Chondrocyte (in vitro differentiated cells): ENCODE results near the gene GNAI3. TPM values are rescaled to one million over a fixed set of nuclear protein-coding genes. Genes with fewer than 3 reads are reported as not detected.

Experiments used
- DNase-seq: peaks from one replicate; pipeline ENCODE4 v3.0.0; 2021; ENCODE audit warnings: mixed read lengths, low spot score
- H3K27ac Mint-ChIP-seq: one replicate; pipeline ENCODE4 v1.8.0; 2021; ENCODE audit warnings: mild to moderate bottlenecking, moderate library complexity, mixed read lengths; ENCODE audit not compliant: unreplicated experiment
- H3K27me3 Mint-ChIP-seq: 2 replicates; pipeline ENCODE4 v1.8.0; 2021; ENCODE audit warnings: low read depth, mixed read lengths
- H3K36me3 Mint-ChIP-seq: 2 replicates; pipeline ENCODE4 v1.8.0; 2021; ENCODE audit warnings: low read depth, mixed read lengths
- H3K4me1 Mint-ChIP-seq: 2 replicates; pipeline ENCODE4 v1.8.0; 2021; ENCODE audit warnings: low read depth, mild to moderate bottlenecking, mixed read lengths
- H3K4me3 Mint-ChIP-seq: one replicate; pipeline ENCODE4 v1.8.0; 2021; ENCODE audit warnings: mild to moderate bottlenecking, moderate library complexity, mixed read lengths; ENCODE audit not compliant: unreplicated experiment
- H3K9me3 Mint-ChIP-seq: 2 replicates; pipeline ENCODE4 v1.8.0; 2021; ENCODE audit warnings: low read depth, mixed read lengths
- CTCF ChIP-seq: fragments of 200-600 bp; sonication (generic); IDR thresholded peaks from 2 replicates; pipeline ENCODE4 v1.5.0; 2021; ENCODE audit warnings: antibody characterized with exemption, mild to moderate bottlenecking, moderate library complexity
- total RNA-seq: library from RNA; stranded (reverse); gene quantifications from 3 replicates; pipeline ENCODE4 v1.2.1, GENCODE V29; 2021

Gene GNAI3
- total RNA-seq, 1 donor from 2014 or later: 10.7 TPM

- peaks cover under 1% of the 10 kb centered on the region for H3K36me3 Mint-ChIP-seq
- TF ChIP-seq CTCF: no peak
- DNase-seq: peak; percentile 98
- H3K9me3 Mint-ChIP-seq: no peaks in the 10 kb centered on the region
- peak overlapping the region; percentile 99 for H3K4me3 Mint-ChIP-seq
- H3K27ac Mint-ChIP-seq: peak overlapping the region; percentile 97
- H3K4me1 Mint-ChIP-seq: peaks cover 56% of the 10 kb centered on the region
- no peaks in the 10 kb centered on the region for H3K27me3 Mint-ChIP-seq
These were observed 72.4 kb downstream of the GNAI3 start for GRCh38 chr1:109620841-109621286.

DNA sequence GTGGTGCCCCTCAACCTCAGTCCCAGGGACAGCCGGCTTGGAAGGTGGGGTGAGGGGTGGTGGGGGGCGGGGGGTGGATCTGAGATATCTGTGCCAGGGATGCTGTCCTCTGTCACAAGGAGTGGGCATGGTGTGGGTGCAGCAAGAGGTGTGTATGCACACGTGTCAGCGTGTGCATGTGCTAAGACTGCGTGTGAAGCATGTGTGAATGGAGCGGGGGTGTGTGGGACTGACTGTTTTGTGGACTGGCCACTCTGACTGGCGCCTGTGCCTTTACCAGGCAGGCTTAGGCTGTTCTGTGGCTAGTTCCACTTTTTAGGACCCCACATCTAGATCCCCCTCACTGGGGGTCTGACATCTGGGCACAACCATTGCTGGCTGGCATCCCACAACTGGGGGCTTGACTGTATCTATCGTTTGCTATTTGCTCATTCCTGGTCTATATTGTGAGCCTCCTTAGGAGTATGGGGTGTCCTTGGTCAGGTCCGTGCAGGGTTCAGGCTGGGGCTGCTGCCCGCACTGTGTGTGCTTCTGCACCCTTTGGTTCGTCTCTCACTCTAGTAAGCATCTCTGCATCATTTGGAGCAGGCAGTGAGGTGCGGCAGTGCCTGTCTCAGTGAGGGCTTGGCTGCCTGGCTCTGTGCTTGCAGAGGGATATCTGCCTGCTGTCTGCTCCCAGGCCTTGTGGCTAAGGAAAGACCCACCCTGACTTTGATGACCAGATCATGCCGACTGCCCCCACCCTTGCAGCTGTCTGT, 73.1 kb downstream of the GNAI3 start:
- Mint-ChIP-seq H3K36me3 (peaks cover 7% of the 10 kb centered on the region), H3K27ac (peak overlapping the region; percentile 41), H3K4me1 (peaks cover 56% of the 10 kb centered on the region), H3K9me3 (no peaks in the 10 kb centered on the region), H3K4me3 (peak overlapping the region; percentile 99), H3K27me3 (no peaks in the 10 kb centered on the region)
- no peak for DNase-seq
- TF ChIP-seq CTCF: no peak

DNA sequence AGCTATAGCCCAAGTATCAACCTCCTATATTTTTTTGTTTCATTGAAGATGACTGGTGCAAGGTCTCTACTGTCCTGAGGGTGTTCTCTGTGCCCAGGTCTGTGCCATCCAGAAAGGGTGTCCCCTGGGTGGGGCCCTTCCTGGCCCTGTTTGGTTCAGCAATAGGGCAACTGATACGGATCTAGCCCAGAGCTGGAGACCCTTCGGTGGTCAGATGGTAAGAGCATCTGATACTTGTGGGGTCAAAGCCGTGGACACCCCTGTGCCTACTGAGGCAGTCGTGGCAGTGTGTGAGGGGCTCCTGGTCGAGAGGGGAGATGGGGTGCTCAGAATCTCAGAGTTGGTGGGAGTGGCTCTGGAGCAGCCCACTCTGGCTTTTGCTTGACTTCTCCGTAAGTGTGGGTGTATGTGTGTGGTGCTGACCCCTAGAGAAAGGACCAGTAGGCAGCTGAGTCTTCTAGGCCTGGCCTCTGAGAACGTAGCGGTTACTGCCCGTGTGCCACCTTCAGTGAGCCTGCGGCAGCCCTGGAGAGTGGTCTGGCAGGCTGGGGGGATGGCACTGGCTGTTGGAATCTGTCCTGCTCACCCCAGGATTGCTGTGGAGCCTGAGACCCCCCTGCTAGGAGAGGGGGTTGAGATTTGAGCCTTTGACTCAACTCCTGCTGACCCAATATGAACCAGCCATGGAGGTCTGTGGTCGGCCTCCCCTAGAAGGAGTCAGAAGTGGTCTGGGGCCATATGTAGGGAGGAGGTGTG, 73.9 kb downstream of the GNAI3 start:
- H3K27ac Mint-ChIP-seq: peak overlapping the region; percentile 36
- peak overlapping the region; percentile 99 for H3K4me3 Mint-ChIP-seq
- no peak for TF ChIP-seq CTCF
- peaks cover 8% of the 10 kb centered on the region for H3K36me3 Mint-ChIP-seq
- no peak for DNase-seq
- H3K27me3 Mint-ChIP-seq: no peaks in the 10 kb centered on the region
- H3K9me3 Mint-ChIP-seq: no peaks in the 10 kb centered on the region
- peaks cover 52% of the 10 kb centered on the region for H3K4me1 Mint-ChIP-seq

GRCh38 chr1:109622895-109623294, 74.5 kb downstream of the GNAI3 start:
- no peak for TF ChIP-seq CTCF
- no peak for DNase-seq
- no peaks in the 10 kb centered on the region for H3K27me3 Mint-ChIP-seq
- peaks cover 48% of the 10 kb centered on the region for H3K4me1 Mint-ChIP-seq
- peaks cover 14% of the 10 kb centered on the region for H3K36me3 Mint-ChIP-seq
- H3K9me3 Mint-ChIP-seq: no peaks in the 10 kb centered on the region
- H3K4me3 Mint-ChIP-seq: no peak overlapping the region
- H3K27ac Mint-ChIP-seq: peak overlapping the region; percentile 36

DNA sequence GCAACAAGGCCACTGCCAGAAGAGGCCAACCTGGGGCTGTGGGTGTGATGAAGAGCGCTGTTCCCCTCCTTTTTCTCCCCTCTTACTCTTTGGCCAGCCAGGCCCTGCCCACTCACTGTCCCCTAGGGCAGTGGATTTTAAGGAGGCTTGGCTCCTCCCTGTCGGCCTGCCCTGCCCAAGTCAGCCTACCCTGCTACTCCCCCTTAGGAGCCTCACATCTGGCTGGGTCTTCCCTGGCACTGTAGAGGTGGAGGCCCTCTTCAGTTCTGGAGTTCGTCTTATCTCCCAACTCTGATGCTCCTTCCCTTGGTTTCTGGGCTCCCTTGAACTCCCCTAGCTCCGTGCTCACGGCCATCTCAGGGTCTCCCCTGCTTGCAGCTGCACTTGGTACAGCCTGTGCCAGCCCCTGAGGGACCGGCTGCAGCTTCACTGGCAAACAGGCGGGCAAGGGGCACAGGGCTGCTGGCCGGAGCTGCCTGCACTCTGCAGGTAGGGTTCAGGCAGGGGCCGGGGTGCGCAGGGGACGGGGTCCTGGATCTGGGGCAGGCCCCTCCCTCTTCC, 75.3 kb downstream of the GNAI3 start:
- Mint-ChIP-seq H3K36me3 (peaks cover 19% of the 10 kb centered on the region), H3K27ac (no peak overlapping the region), H3K9me3 (no peaks in the 10 kb centered on the region), H3K27me3 (no peaks in the 10 kb centered on the region), H3K4me1 (peaks cover 45% of the 10 kb centered on the region), H3K4me3 (no peak overlapping the region)
- TF ChIP-seq CTCF: no peak
- no peak for DNase-seq
